Trophoblast cell (in vitro differentiated cells and primary cell): Measurements from ENCODE around the gene MYL6B.
A peak's percentile ranks its signal among the peaks of the same experiment; 100 is the strongest.

Source experiments
- DNase-seq, 2 donors: peaks; one replicate each; pipeline ENCODE4 v3.0.0-alpha.2; 2016
- H2AFZ ChIP-seq: 2 replicates; pipeline ENCODE4 v1.6.1; 2013; ENCODE audit warnings: low read length, moderate library complexity, mild to moderate bottlenecking; ENCODE audit not compliant: insufficient read depth, poor library complexity
- H2AK5ac ChIP-seq: 2 replicates; pipeline ENCODE4 v1.6.1; 2013; ENCODE audit warnings: mild to moderate bottlenecking, low read length
- H2BK120ac ChIP-seq: 2 replicates; pipeline ENCODE4 v1.6.1; 2013; ENCODE audit warnings: low read length, mild to moderate bottlenecking, moderate library complexity; ENCODE audit not compliant: insufficient read depth, poor library complexity
- H2BK12ac ChIP-seq: 2 replicates; pipeline ENCODE4 v1.6.1; 2013; ENCODE audit warnings: mild to moderate bottlenecking, low read length, moderate library complexity
- H2BK5ac ChIP-seq: 2 replicates; pipeline ENCODE4 v1.6.1; 2013; ENCODE audit warnings: low read length, low read depth, moderate library complexity, mild to moderate bottlenecking; ENCODE audit not compliant: poor library complexity
- H3K14ac ChIP-seq: 2 replicates; pipeline ENCODE4 v1.6.1; 2013; ENCODE audit warnings: mild to moderate bottlenecking, low read length
- H3K18ac ChIP-seq: 2 replicates; pipeline ENCODE4 v1.6.1; 2013; ENCODE audit warnings: mild to moderate bottlenecking, low read length
- H3K23ac ChIP-seq: 2 replicates; pipeline ENCODE4 v1.6.1; 2013; ENCODE audit warnings: low read length
- H3K27ac ChIP-seq: 2 replicates; pipeline ENCODE4 v1.5.1; 2013; ENCODE audit warnings: low read depth, mild to moderate bottlenecking, inconsistent platforms, low read length, moderate library complexity
- H3K27me3 ChIP-seq: 2 replicates; pipeline ENCODE4 v1.6.1; 2013; ENCODE audit warnings: inconsistent platforms, mild to moderate bottlenecking, low read length, moderate library complexity; ENCODE audit not compliant: insufficient read depth
- H3K36me3 ChIP-seq, 2 experiments: 1 replicate in 1 of 2; 2 replicates in 1 of 2; pipeline ENCODE4 v1.6.1; 2013; ENCODE audit warnings: low read length in 2 of 2, mild to moderate bottlenecking in 2 of 2, moderate library complexity in 1 of 2; ENCODE audit not compliant: insufficient read depth in 2 of 2, control insufficient read depth in 1 of 2
- H3K4ac ChIP-seq: 2 replicates; pipeline ENCODE4 v1.6.1; 2013; ENCODE audit warnings: low read depth, mild to moderate bottlenecking, low read length, moderate library complexity
- H3K4me1 ChIP-seq, 2 experiments: 1 replicate in 1 of 2; 2 replicates in 1 of 2; pipeline ENCODE4 v1.6.1; 2013; ENCODE audit warnings: low read length in 2 of 2, mild to moderate bottlenecking in 2 of 2, moderate library complexity in 1 of 2; ENCODE audit not compliant: insufficient read depth in 2 of 2, control insufficient read depth in 1 of 2
- H3K4me2 ChIP-seq: 2 replicates; pipeline ENCODE4 v1.6.1; 2013; ENCODE audit warnings: inconsistent platforms, mild to moderate bottlenecking, low read length, moderate library complexity
- H3K4me3 ChIP-seq: 2 replicates; pipeline ENCODE4 v1.5.1; 2013; ENCODE audit warnings: mild to moderate bottlenecking, low read depth, low read length, inconsistent platforms
- H3K79me1 ChIP-seq: one replicate; pipeline ENCODE4 v1.6.1; 2013; ENCODE audit warnings: low read length
- H3K79me2 ChIP-seq: 2 replicates; pipeline ENCODE4 v1.6.1; 2013; ENCODE audit warnings: low read length, mild to moderate bottlenecking; ENCODE audit not compliant: control insufficient read depth, insufficient read depth, poor library complexity
- H3K9ac ChIP-seq: 2 replicates; pipeline ENCODE4 v1.6.1; 2013; ENCODE audit warnings: mild to moderate bottlenecking, low read length
- H3K9me3 ChIP-seq: 2 replicates; pipeline ENCODE4 v1.6.1; 2013; ENCODE audit warnings: low read depth, mild to moderate bottlenecking, control low read depth, inconsistent platforms, low read length; ENCODE audit not compliant: insufficient read depth
- H4K12ac ChIP-seq: 2 replicates; pipeline ENCODE4 v1.6.1; 2013; ENCODE audit warnings: low read depth, mild to moderate bottlenecking, low read length, moderate library complexity
- H4K8ac ChIP-seq: 2 replicates; pipeline ENCODE4 v1.6.1; 2013; ENCODE audit warnings: low read depth, mild to moderate bottlenecking, low read length, moderate library complexity
- H4K91ac ChIP-seq: one replicate; pipeline ENCODE4 v1.6.1; 2013; ENCODE audit warnings: low read depth, mild to moderate bottlenecking, low read length, moderate library complexity
- WGBS: extraction: QIAGEN DNeasy Blood & Tissue Kit; methylation state at CpG from one replicate; pipeline ENCODE4 v1.1.7; 2013; ENCODE audit warnings: missing lambda C conversion rate; ENCODE audit not compliant: insufficient read length, insufficient coverage; ENCODE audit errors: extremely low coverage; 5-methylcytosine and 5-hydroxymethylcytosine counted together

The MYL6B gene

DNA sequence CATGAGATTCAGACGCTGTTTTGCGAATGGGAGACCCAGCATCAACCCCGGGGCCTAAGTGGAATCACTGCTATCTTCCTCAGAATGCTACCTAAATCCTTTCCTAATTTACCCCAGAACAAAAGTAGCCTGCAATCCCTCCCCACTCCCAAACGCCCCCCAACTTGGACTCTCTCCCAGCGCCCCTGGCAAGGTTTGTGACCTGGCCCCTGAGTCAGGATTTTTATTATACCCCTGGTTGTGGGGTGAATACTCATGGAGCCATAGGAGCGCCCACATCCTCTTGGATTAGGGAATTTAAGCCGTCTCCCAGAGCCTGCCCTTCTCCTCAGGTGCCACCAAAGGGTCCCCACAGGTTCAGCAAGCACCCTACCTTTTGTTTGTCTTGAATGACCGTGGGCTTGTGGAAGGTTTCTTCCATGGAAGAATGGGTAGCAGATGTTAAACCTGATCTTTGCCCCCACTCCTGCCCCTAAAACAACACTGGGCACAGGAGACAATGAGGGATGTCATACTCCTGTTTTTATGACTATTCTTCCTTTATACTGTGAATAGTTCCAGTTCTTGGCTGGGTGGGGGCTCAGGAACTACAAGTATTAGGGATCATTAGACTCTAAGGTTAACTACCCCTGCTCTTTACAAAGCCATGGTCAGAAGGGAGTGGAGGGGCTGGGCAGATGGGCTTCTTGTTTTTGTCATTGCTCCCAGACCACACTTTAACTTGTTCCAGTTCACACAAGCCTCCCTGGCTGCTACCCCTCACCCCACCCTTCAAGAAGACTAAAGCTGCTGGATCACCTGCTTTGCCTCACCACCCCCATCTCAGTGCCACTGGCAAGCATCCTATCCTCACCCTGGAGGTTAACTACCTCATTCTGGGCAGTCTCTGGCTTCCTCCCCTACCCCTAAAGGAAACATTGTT is 630 bp downstream of the MYL6B start:
- Histone ChIP-seq H2BK120ac (peak overlapping the region; percentile 20), H3K79me1 (peaks cover 13% of the 10 kb centered on the region), H3K4me2 (peak overlapping the region; percentile 100), H3K27ac (no peak overlapping the region), H2BK12ac (no peak overlapping the region), H3K79me2 (peaks cover 2% of the 10 kb centered on the region), H3K18ac (peak overlapping the region; percentile 61), H2AFZ (peak overlapping the region; percentile 35), H3K4me3 (peak overlapping the region; percentile 79), H4K12ac (peak overlapping the region; percentile 49), H4K8ac (peak overlapping the region; percentile 62), H3K14ac (peak overlapping the region; percentile 59), H3K4ac (peak overlapping the region; percentile 44), H3K36me3 (peaks cover 11 to 17% of the 10 kb centered on the region in 2 experiments), H2BK5ac (no peak overlapping the region), H4K91ac (peak overlapping the region; percentile 67), H3K9me3 (no peaks in the 10 kb centered on the region), H3K27me3 (no peaks in the 10 kb centered on the region), H3K9ac (peak overlapping the region; percentile 84), H3K4me1 (peaks cover 17% of the 10 kb centered on the region in 2 experiments), H2AK5ac (peak overlapping the region; percentile 79), H3K23ac (no peak overlapping the region)
- no peak for DNase-seq
- WGBS, result no CpG with 5 or more reads among the region's 8 CpGs

DNA sequence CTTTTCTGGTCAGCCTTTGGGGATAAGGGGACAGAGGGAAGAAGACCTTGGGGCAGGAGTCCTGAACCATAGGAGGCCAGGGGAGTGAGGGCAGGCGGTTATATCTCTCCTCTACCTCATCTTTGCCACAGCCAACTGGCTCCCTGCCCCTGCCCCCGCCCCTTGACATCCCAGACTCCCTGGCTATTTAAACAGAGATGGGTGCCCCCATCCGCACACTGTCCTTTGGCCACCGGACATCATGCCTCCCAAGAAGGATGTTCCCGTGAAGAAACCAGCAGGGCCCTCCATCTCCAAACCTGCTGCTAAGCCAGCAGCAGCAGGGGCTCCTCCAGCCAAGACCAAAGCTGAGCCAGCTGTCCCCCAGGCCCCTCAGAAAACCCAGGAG is 1.3 kb downstream of the MYL6B start:
- H2BK120ac ChIP-seq, result no peak overlapping the region
- H3K9me3 ChIP-seq, result peaks cover 2% of the 10 kb centered on the region
- no peak overlapping the region for H4K91ac ChIP-seq
- H4K8ac ChIP-seq, result no peak overlapping the region
- no peak overlapping the region for H4K12ac ChIP-seq
- peaks cover 17% of the 10 kb centered on the region in 2 experiments for H3K4me1 ChIP-seq
- H3K4me3 ChIP-seq, result no peak overlapping the region
- H3K79me2 ChIP-seq, result peaks cover 7% of the 10 kb centered on the region
- H3K27me3 ChIP-seq, result no peaks in the 10 kb centered on the region
- H3K36me3 ChIP-seq, result peaks cover 11 to 17% of the 10 kb centered on the region in 2 experiments
- H3K4ac ChIP-seq, result no peak overlapping the region
- DNase-seq, result no peak
- H2BK5ac ChIP-seq, result no peak overlapping the region
- H3K9ac ChIP-seq, result no peak overlapping the region
- no peak overlapping the region for H3K18ac ChIP-seq
- no peak overlapping the region for H2BK12ac ChIP-seq
- no peak overlapping the region for H3K4me2 ChIP-seq
- H3K14ac ChIP-seq, result no peak overlapping the region
- WGBS, result no CpG with 5 or more reads among the region's 5 CpGs
- H3K79me1 ChIP-seq, result peaks cover 18% of the 10 kb centered on the region
- H3K27ac ChIP-seq, result no peak overlapping the region
- no peak overlapping the region for H2AFZ ChIP-seq
- no peak overlapping the region for H3K23ac ChIP-seq
- H2AK5ac ChIP-seq, result no peak overlapping the region

DNA sequence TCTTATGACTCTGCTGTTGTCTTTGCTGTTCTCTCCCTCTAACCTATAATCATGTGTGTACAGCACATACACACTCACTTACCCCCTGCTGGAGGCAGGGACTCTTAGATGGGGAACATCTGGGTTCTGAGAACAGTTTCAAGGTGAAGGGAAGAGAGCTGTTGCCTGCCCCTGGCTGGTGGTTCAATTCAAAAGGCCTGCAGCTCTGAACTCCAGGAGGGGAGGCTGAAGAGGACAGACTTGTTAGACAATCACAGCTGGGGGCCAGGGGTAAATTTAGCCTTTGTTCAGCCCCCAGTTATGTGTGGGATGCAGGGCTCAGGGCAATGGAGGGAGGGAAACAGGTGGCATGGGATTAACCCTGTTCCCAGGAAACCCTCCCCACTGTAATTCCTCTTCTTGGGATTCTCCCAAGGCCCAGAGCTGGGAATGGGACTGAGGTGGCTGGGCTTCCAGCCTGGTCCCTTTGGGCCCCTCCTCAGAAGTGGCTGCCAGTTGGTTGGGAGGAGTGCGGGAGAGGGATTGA is 1.9 kb downstream of the MYL6B start:
- H3K4me1 ChIP-seq, result peaks cover 17% of the 10 kb centered on the region in 2 experiments
- H3K9ac ChIP-seq, result no peak overlapping the region
- no peak for DNase-seq
- no peaks in the 10 kb centered on the region for H3K27me3 ChIP-seq
- H3K23ac ChIP-seq, result no peak overlapping the region
- no peak overlapping the region for H2BK12ac ChIP-seq
- no peak overlapping the region for H4K8ac ChIP-seq
- no peak overlapping the region for H2AFZ ChIP-seq
- H3K79me1 ChIP-seq, result peaks cover 21% of the 10 kb centered on the region
- H3K14ac ChIP-seq, result no peak overlapping the region
- H2BK5ac ChIP-seq, result no peak overlapping the region
- H3K4me3 ChIP-seq, result no peak overlapping the region
- H3K27ac ChIP-seq, result no peak overlapping the region
- H2AK5ac ChIP-seq, result no peak overlapping the region
- H4K91ac ChIP-seq, result no peak overlapping the region
- peaks cover 11 to 17% of the 10 kb centered on the region in 2 experiments for H3K36me3 ChIP-seq
- H3K79me2 ChIP-seq, result peaks cover 13% of the 10 kb centered on the region
- H3K9me3 ChIP-seq, result peaks cover 2% of the 10 kb centered on the region
- H3K4me2 ChIP-seq, result no peak overlapping the region
- no peak overlapping the region for H3K4ac ChIP-seq
- H4K12ac ChIP-seq, result no peak overlapping the region
- no CpG with 5 or more reads among the region's 1 CpG for WGBS
- H2BK120ac ChIP-seq, result no peak overlapping the region
- H3K18ac ChIP-seq, result no peak overlapping the region

DNA sequence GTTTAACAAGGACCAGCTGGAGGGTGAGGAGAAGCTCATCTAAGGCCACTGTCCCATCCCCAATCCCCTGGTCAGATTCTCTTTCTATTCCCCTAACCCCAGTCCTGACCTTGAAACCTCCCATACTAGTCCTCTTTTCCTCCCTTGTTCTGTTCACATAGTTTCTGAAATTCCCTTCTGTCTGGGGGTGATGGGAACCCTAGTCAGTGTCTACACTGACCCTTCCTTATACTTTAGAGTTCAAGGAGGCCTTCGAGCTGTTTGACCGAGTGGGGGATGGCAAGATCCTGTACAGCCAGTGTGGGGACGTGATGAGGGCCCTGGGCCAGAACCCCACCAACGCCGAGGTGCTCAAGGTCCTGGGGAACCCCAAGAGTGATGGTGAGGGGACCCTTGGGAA is 2.4 kb downstream of the MYL6B start:
- Histone ChIP-seq H3K9ac (no peak overlapping the region), H2BK12ac (no peak overlapping the region), H3K79me2 (peaks cover 18% of the 10 kb centered on the region), H4K91ac (no peak overlapping the region), H3K4me2 (no peak overlapping the region), H3K79me1 (peaks cover 24% of the 10 kb centered on the region), H3K9me3 (peaks cover 2% of the 10 kb centered on the region), H3K27ac (no peak overlapping the region), H2BK5ac (no peak overlapping the region), H2BK120ac (no peak overlapping the region), H2AFZ (no peak overlapping the region), H3K23ac (no peak overlapping the region), H3K4ac (no peak overlapping the region), H3K36me3 (peaks cover 15 to 22% of the 10 kb centered on the region in 2 experiments), H3K4me1 (peaks cover 22% of the 10 kb centered on the region in 2 experiments), H3K4me3 (no peak overlapping the region), H3K27me3 (no peaks in the 10 kb centered on the region), H3K14ac (no peak overlapping the region), H4K8ac (no peak overlapping the region), H4K12ac (no peak overlapping the region), H3K18ac (no peak overlapping the region), H2AK5ac (no peak overlapping the region)
- DNase-seq, result no peak
- WGBS, result no CpG with 5 or more reads among the region's 5 CpGs
